LoVo (cell line): ENCODE results near the gene VAX1.
"Not testable (repeated sequence)": the region's sequence is repeated elsewhere in the genome, so short reads cannot be mapped to it uniquely, and the experiment has no call there.

Experiments used
- DNase-seq: peaks from one replicate; pipeline ENCODE4 v3.0.0-alpha.2; 2016; ENCODE audit warnings: low spot score

VAX1 gene

DNA sequence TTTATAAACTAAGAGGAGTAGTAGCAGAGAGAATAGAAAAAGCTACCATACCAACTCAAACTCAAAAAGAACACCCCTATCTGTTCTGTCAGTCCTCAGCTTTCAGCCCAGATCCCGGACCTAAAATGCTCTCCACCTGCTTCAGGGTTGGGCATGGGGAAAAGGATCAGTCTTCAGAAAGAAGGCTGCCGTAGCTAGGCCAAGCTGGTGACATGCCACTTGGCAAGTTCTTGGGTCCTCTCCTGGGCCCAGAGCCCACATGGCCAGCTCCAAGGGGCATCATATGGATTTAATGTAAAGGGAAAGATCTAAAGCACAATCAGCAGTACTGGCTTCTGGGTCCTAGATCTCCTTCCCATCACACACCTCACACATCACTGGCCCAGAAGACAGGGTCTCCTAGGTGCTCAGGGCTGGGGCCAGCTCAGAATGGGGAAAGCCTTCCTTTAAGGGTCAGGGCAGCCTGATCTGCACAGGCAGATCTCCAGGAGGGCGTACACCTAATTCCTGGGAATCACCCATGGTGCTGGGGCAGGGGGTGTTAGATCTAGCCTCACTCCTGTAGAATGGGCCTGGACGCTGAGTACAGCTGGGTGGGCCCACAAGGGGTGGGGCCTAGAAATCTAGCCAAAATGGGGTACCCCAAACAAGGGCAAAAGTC lies 2.5 kb downstream of the VAX1 start:
- DNase-seq = no peak

GRCh38 chr10:117135026-117135372 lies 3.1 kb downstream of the VAX1 start:
- no peak for DNase-seq

- DNase-seq = no peak
Measured at GRCh38 chr10:117134306-117135025, 3.6 kb downstream of the VAX1 start.

GRCh38 chr10:117134056-117134305 lies 4.1 kb downstream of the VAX1 start:
- DNase-seq = no peak

- DNase-seq = no peak
Measured at GRCh38 chr10:117133273-117134055, 4.6 kb downstream of the VAX1 start.

GRCh38 chr10:117132751-117133231 lies 5.3 kb downstream of the VAX1 start:
- DNase-seq = no peak

DNA sequence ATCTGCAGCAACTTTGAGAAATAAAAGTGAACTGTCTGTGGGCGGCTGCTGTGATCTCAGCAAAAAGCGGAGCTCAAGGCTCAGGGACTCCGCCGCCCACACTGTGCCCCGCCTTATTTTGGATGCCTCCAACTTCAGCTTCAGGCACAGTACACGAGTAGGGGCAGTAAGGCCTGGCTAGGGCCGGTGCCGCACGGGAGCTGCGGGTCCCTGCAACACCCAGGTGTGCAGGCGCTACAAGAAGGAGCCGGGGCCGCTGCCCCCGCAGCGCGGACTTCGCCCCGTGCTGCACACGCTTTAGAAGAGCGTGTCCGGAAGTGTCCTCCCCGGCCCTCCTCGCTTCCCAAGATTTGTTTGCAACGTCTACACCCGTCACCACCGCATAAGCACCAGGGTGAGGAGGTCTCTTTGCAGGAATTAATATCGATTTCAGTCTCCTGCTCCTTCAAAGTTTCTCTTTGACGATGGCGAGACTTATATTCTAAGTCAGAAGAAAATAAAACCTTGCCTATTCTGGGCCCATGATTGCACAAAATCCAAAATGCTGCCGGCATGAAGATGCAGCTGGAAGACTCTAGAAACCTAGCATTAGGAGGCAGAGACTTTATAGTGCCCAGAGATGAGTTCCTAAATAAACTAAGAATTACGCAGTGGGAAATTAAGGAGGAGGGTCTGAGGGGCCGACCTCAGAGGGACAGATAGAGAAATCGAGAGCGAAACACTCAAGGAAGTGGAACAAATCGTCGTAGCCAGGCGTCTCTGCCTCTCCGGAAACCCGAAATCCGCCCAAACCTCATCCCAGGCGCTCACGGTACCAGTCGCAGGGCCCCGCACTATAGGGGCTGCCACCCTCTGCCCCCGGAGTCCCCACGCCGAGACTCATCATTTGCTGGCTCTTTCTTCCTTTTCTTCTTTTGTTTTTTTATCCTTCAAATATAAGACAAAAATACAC lies 6.4 kb downstream of the VAX1 start:
- DNase-seq = no peak

GRCh38 chr10:117130862-117131375 lies 7.2 kb downstream of the VAX1 start:
- DNase-seq = no peak

DNA sequence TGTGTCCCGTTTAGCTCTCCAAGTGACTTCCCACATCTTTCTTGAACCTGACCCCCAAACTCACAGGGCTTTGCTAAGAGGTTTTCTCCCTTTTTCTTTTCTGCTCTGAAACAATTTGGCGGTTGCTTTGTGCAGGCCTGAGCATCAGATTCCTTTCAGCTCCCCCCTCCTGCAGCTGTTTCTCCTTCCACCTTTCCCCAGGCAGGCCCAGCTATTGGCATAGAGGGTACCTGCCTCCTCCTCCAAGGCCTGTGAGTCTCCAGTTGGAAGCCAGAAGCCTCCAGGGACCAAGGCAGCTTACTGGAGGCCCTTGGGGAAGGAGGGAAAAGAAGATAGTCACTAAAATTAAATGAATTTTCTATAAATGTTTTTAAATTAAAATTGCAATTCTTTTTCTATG lies 7.7 kb downstream of the VAX1 start:
- no peak for DNase-seq

- not testable (repeated sequence) for DNase-seq
Measured at GRCh38 chr10:117126645-117127044, 11.4 kb downstream of the VAX1 start.

DNA sequence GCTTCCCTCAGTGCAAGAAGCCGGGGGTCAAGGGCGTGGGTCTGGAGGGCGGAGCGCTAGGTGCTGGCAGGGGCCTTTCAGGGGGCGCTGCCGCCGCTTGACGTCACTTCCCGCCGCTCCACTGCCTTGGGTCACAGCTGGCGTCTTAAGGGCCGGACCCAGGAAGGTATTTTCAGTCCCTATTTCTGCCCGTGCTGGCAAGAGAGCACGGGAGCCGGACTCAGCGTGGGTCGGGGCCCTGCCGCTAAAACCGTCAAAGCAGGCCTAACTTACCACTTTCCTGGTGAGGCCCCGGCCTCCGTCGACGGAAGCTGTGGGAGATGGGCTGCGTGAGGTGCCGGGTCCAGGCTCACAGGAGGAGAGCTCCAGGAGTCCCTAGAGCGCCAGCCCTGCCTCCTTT lies 12.0 kb downstream of the VAX1 start:
- no peak for DNase-seq

- no peak for DNase-seq
Measured at GRCh38 chr10:117112220-117112619, 25.9 kb downstream of the VAX1 start.

DNA sequence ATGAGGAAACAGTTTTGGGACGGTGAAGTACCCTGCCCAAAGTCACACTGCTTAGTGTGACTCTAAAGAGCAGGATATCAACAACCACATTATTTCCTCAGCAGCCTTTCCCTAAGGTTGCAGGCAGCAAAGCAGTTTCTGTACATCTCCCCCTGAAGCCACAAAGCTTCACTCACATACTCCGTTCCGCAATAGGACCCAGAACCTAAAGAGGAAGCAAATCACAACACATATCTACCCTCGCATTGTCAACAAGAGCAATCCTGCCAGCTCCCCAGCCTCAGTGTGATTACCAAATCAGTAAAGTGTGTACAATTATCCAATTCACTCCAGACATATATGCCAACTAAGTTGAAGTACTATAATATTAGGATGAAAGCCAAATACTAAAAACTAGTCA lies 30.8 kb downstream of the VAX1 start:
- no peak for DNase-seq

DNA sequence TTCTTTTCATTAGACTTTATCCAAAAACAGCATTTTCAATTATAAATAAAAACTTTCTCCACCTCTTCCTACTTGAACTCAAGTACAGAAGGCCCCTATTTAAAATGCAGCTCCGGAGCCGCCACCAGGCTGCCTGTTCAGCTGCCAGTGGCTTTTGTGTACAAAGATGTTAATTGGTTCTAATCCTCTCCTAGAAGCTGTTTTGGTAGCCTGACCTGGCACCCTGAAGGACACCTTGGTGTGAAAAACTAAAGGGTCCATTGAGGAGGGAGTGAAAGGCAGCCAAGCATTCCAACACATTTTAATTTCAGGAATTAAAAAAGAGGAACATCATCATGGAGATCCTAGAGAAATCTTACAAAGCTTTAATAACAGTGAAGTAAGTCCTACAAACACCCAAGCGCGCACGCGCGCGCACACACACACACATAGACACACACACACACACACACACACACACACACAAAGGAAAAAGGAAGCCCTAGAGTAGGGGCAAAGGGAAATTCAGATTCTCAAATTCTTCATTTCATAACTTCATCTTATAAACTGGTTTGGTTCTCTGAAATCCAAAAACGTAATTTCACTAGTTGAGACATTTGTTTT lies 41.4 kb downstream of the VAX1 start:
- DNase-seq = no peak

DNA sequence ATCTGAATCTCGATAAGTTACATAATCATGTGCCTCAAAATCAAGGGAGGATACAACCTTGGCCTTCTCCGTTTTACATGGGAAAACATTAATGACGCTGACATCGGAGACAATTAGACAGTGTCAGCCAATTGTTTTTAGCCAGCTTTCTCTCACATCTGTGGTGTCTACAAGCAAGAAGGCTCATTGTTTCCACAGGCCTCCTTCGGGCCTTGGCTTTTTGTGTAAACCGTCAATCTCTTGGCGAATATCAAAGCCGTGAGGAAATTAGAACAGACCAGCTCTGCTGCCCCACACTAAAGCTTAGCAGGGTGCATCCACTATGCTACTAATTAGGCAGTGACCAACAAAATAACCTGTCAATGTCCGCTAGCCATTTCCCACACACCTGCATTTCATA lies 43.2 kb downstream of the VAX1 start:
- DNase-seq = no peak

- DNase-seq = no peak
Measured at GRCh38 chr10:117092386-117092785, 45.7 kb downstream of the VAX1 start.

- no peak for DNase-seq
Measured at GRCh38 chr10:117090834-117091233, 47.2 kb downstream of the VAX1 start.

DNA sequence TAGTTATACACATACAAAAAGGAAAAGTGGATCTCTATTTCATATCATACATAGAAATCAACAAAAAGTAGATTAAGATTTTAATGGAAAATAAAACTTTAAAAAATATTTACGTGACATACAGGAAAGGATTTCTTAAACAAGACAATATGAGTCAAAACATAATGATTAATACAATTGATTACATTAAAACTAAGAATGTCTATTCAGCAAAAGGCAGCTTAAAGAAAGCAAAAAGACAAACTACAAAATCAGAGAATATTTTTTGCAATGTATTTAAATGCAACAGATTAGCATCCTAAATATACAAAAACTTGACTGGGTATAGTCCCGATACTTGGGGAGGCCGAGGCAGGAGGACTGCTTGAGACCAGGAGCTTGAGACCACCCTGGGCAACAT lies 50.5 kb downstream of the VAX1 start:
- DNase-seq = no peak

DNA sequence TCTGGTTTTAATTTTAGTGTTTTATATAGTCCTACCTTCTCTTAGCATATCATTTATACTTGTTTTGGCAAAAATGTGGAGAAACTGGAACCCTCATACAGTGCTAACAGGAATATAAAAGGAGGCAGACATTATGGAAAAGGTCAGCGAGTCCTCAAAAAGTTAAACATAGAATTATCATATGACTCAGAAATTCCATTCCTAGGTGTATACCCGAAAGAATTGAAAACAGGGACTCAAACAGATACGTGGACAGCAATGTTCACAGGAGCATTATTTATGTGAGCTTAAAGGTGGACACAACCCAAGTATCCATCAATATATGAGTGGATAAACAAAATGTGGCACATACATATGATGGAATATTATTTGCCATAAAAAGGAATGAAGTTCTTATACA lies 51.5 kb downstream of the VAX1 start:
- peak; percentile 5 for DNase-seq

- DNase-seq = not testable (repeated sequence)
Measured at GRCh38 chr10:117084421-117085246, 53.4 kb downstream of the VAX1 start.
